ENCODE measurements around the gene PAX8.

GRCh38 chr2:113228351-113228750 lies 50.4 kb downstream of the PAX8 start:
- TF ChIP-seq, protein P1, sequence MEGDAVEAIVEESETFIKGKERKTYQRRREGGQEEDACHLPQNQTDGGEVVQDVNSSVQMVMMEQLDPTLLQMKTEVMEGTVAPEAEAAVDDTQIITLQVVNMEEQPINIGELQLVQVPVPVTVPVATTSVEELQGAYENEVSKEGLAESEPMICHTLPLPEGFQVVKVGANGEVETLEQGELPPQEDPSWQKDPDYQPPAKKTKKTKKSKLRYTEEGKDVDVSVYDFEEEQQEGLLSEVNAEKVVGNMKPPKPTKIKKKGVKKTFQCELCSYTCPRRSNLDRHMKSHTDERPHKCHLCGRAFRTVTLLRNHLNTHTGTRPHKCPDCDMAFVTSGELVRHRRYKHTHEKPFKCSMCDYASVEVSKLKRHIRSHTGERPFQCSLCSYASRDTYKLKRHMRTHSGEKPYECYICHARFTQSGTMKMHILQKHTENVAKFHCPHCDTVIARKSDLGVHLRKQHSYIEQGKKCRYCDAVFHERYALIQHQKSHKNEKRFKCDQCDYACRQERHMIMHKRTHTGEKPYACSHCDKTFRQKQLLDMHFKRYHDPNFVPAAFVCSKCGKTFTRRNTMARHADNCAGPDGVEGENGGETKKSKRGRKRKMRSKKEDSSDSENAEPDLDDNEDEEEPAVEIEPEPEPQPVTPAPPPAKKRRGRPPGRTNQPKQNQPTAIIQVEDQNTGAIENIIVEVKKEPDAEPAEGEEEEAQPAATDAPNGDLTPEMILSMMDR (IDR thresholded peaks at IDR 0.05), result no peak
- no peak for TF ChIP-seq POLR2A (IDR thresholded peaks at IDR 0.05)

Measured in adrenal gland (tissue), 5 donors.